NCI-H82 treated with DMSO at 0.1 percent for 48 hours (cell line): ENCODE data around the gene PSTPIP2.
A peak's percentile ranks its signal among the peaks of the same experiment; 100 is the strongest.
"Not testable (repeated sequence)": the region's sequence is repeated elsewhere in the genome, so short reads cannot be mapped to it uniquely, and the experiment has no call there.

ENCODE experiments used
- DNase-seq: peaks from one replicate; lab custom pipeline; 2025; ENCODE audit not compliant: unreplicated experiment; lab: John Stamatoyannopoulos, UW

Gene PSTPIP2

GRCh38 chr18:45993438-45993837 lies 78.6 kb downstream of the PSTPIP2 start:
- DNase-seq: no peak

- DNase-seq: not testable (repeated sequence)
Observed at GRCh38 chr18:45992527-45992926, 79.5 kb downstream of the PSTPIP2 start.

GRCh38 chr18:45991788-45992187 lies 80.3 kb downstream of the PSTPIP2 start:
- DNase-seq: no peak

- no peak for DNase-seq
Observed at GRCh38 chr18:45984546-45985235, 87.4 kb downstream of the PSTPIP2 start.

GRCh38 chr18:45981821-45982220 lies 90.2 kb downstream of the PSTPIP2 start:
- no peak for DNase-seq

GRCh38 chr18:45980229-45980628 lies 91.8 kb downstream of the PSTPIP2 start:
- DNase-seq: no peak

- no peak for DNase-seq
Observed at GRCh38 chr18:45978084-45978483, 94.0 kb downstream of the PSTPIP2 start.

- no peak for DNase-seq
Observed at GRCh38 chr18:45976974-45977373, 95.1 kb downstream of the PSTPIP2 start.

- no peak for DNase-seq
Observed at GRCh38 chr18:45976566-45976965, 95.5 kb downstream of the PSTPIP2 start.

GRCh38 chr18:45974088-45974536 lies 97.9 kb downstream of the PSTPIP2 start:
- no peak for DNase-seq

- peak; percentile 74 for DNase-seq
Observed at GRCh38 chr18:45967007-45967706, 104.9 kb downstream of the PSTPIP2 start, which contains the start of gene EPG5. EPG5 (minus strand) TSS chr18:45967329; CDS start chr18:45967239, 90 bp downstream.

- not testable (repeated sequence) for DNase-seq
Observed at GRCh38 chr18:45964913-45965312, 107.1 kb downstream of the PSTPIP2 start.

GRCh38 chr18:45962866-45963265 lies 109.2 kb downstream of the PSTPIP2 start:
- no peak for DNase-seq

- no peak for DNase-seq
Observed at GRCh38 chr18:45962461-45962860, 109.6 kb downstream of the PSTPIP2 start.

- DNase-seq: not testable (repeated sequence)
Observed at GRCh38 chr18:45959484-45959883, 112.6 kb downstream of the PSTPIP2 start.

GRCh38 chr18:45958730-45959129 lies 113.3 kb downstream of the PSTPIP2 start:
- no peak for DNase-seq

- no peak for DNase-seq
Observed at GRCh38 chr18:45958027-45958426, 114.0 kb downstream of the PSTPIP2 start.

- DNase-seq: no peak
Observed at GRCh38 chr18:45957100-45957499, 115.0 kb downstream of the PSTPIP2 start.

- no peak for DNase-seq
Observed at GRCh38 chr18:45954070-45954934, 117.8 kb downstream of the PSTPIP2 start.

- no peak for DNase-seq
Observed at GRCh38 chr18:45951016-45951714, 120.9 kb downstream of the PSTPIP2 start.

GRCh38 chr18:45945669-45946068 lies 126.4 kb downstream of the PSTPIP2 start:
- DNase-seq: no peak
